CD14-positive monocyte (primary cell): Measurements from ENCODE around the gene IPO11. TPM values are rescaled to one million over a fixed set of nuclear protein-coding genes. Genes with fewer than 3 reads are reported as not detected.

ENCODE experiments used
- DNase-seq, 3 donors: peaks; one replicate each; pipeline ENCODE4 v3.0.0-alpha.2; 2011 to 2022
- H2AFZ ChIP-seq: 2 replicates; pipeline ENCODE4 v1.6.0; 2012; ENCODE audit warnings: mild to moderate bottlenecking, low read depth, low read length, inconsistent platforms; ENCODE audit not compliant: insufficient read depth, poor library complexity, severe bottlenecking
- H3K27ac ChIP-seq, 2 donors: 1 replicate in 1 of 2; 2 replicates in 1 of 2; pipeline ENCODE4 v1.5.1; 2012 to 2013; ENCODE audit warnings: low read length in 2 of 2, control low read depth in 1 of 2, inconsistent platforms in 1 of 2, low read depth in 1 of 2, mild to moderate bottlenecking in 1 of 2
- H3K27me3 ChIP-seq, 2 donors: one replicate each; pipeline versions ENCODE4 v1.6.0 to v1.6.1; 2011 to 2013; ENCODE audit warnings: low read length in 2 of 2; ENCODE audit not compliant: control insufficient read depth in 2 of 2, insufficient read depth in 2 of 2
- H3K36me3 ChIP-seq, 2 donors: replicated peaks in 1 of 2; 1 replicate in 1 of 2; 2 replicates in 1 of 2; pipeline versions ENCODE4 v1.5.1 to v1.6.1; 2012 to 2013; ENCODE audit warnings: low read length in 2 of 2, control low read depth in 1 of 2, inconsistent platforms in 1 of 2, mild to moderate bottlenecking in 1 of 2; ENCODE audit not compliant: insufficient read depth in 2 of 2, control insufficient read depth in 1 of 2
- H3K4me1 ChIP-seq, 2 donors: 1 replicate in 1 of 2; 2 replicates in 1 of 2; pipeline versions ENCODE4 v1.5.1 to v1.6.1; 2012 to 2013; ENCODE audit warnings: low read length in 2 of 2, control low read depth in 1 of 2, inconsistent platforms in 1 of 2, mild to moderate bottlenecking in 1 of 2, moderate library complexity in 1 of 2; ENCODE audit not compliant: insufficient read depth in 2 of 2, control insufficient read depth in 1 of 2
- H3K4me2 ChIP-seq: replicated peaks from 2 replicates; pipeline ENCODE3; 2012; ENCODE audit warnings: low read length, moderate library complexity, mild to moderate bottlenecking; ENCODE audit not compliant: poor library complexity, severe bottlenecking; ENCODE audit errors: extremely low read depth
- H3K4me3 ChIP-seq, 3 experiments: fragments of 200-600 bp in 1 of 3; sonication (generic) in 1 of 3; replicated peaks in 1 of 3; 1 replicate in 2 of 3; 2 replicates in 1 of 3; pipeline ENCODE4 v1.5.1; 2011 to 2013; ENCODE audit warnings: low read length in 3 of 3, mild to moderate bottlenecking in 3 of 3, control low read depth in 2 of 3, low read depth in 2 of 3, inconsistent platforms in 1 of 3, moderate library complexity in 1 of 3
- H3K79me2 ChIP-seq: 2 replicates; pipeline ENCODE4 v1.6.0; 2012; ENCODE audit warnings: mild to moderate bottlenecking, control low read depth, inconsistent platforms, low read length, moderate library complexity; ENCODE audit not compliant: insufficient read depth
- H3K9ac ChIP-seq: 2 replicates; pipeline ENCODE4 v1.6.0; 2017; ENCODE audit warnings: low read length, mild to moderate bottlenecking; ENCODE audit not compliant: insufficient read depth, poor library complexity, severe bottlenecking
- H3K9me3 ChIP-seq, 2 donors: replicated peaks in 1 of 2; 1 replicate in 1 of 2; 2 replicates in 1 of 2; pipeline versions ENCODE4 v1.5.1 to v1.6.1; 2012 to 2013; ENCODE audit warnings: low read length in 2 of 2, control low read depth in 1 of 2; ENCODE audit not compliant: control insufficient read depth in 1 of 2, insufficient read depth in 1 of 2
- H4K20me1 ChIP-seq: 2 replicates; pipeline ENCODE4 v1.6.0; 2012; ENCODE audit warnings: mild to moderate bottlenecking, low read length, control low read depth, moderate library complexity; ENCODE audit not compliant: insufficient read depth
- H3K27ac Mint-ChIP-seq, 7 donors: one replicate each; pipeline ENCODE4 v1.8.0; 2020; ENCODE audit warnings: mild to moderate bottlenecking in 7 of 7, mixed read lengths in 7 of 7, moderate library complexity in 6 of 7, inconsistent platforms in 2 of 7
- H3K27me3 Mint-ChIP-seq, 3 donors: one replicate each; pipeline ENCODE4 v1.8.0; 2021 to 2022; ENCODE audit warnings: low read depth in 3 of 3, mild to moderate bottlenecking in 3 of 3, mixed read lengths in 3 of 3, moderate library complexity in 3 of 3, inconsistent platforms in 1 of 3
- H3K36me3 Mint-ChIP-seq, 2 donors: one replicate each; pipeline ENCODE4 v1.8.0; 2020; ENCODE audit warnings: mixed read lengths in 2 of 2, inconsistent platforms in 1 of 2, mild to moderate bottlenecking in 1 of 2
- H3K4me1 Mint-ChIP-seq: one replicate; pipeline ENCODE4 v1.8.0; 2020; ENCODE audit warnings: mild to moderate bottlenecking, mixed read lengths
- H3K4me3 Mint-ChIP-seq, 2 donors: one replicate each; pipeline ENCODE4 v1.8.0; 2020; ENCODE audit warnings: mild to moderate bottlenecking in 2 of 2, mixed read lengths in 2 of 2, moderate library complexity in 1 of 2
- H3K9me3 Mint-ChIP-seq, 7 donors: one replicate each; pipeline ENCODE4 v1.8.0; 2020 to 2022; ENCODE audit warnings: mixed read lengths in 7 of 7, mild to moderate bottlenecking in 6 of 7, moderate library complexity in 6 of 7, inconsistent platforms in 2 of 7
- WGBS: methylation state at CpG from one replicate; pipeline ENCODE4 v1.1.5; 2013; ENCODE audit warnings: missing lambda C conversion rate; ENCODE audit not compliant: insufficient coverage; 5-methylcytosine and 5-hydroxymethylcytosine counted together
- intact Hi-C, 2 donors: fragments of 100-400 bp; cut with micrococcal nuclease; formaldehyde crosslinking; loops; one replicate each; pipeline versions ENCODE4 v1.15.0 to v1.15.1; 2023
- polyA plus RNA-seq, 3 donors: library from polyadenylated mRNA; depleted of rRNA in 1 of 3; unstranded in 2 of 3; stranded (reverse) in 1 of 3; fragments of 300-500 nt in 2 of 3; fragments of >200 nt in 1 of 3; fragmentation: Illumina TruSeq in 2 of 3; gene quantifications; 1 replicate in 2 of 3; 2 replicates in 1 of 3; pipeline ENCODE4 v1.2.3, GENCODE V29; 2012 to 2021
- TF ChIP-seq, protein P1 (sequence below): fragments of 200-600 bp; IDR thresholded peaks from one replicate; pipeline ENCODE4 v1.8.0; 2022; ENCODE audit warnings: antibody characterized with exemption, mild to moderate bottlenecking

The IPO11 gene
- polyA plus RNA-seq, 3 donors: 4.4 to 5.5 (median 5.3) TPM

DNA sequence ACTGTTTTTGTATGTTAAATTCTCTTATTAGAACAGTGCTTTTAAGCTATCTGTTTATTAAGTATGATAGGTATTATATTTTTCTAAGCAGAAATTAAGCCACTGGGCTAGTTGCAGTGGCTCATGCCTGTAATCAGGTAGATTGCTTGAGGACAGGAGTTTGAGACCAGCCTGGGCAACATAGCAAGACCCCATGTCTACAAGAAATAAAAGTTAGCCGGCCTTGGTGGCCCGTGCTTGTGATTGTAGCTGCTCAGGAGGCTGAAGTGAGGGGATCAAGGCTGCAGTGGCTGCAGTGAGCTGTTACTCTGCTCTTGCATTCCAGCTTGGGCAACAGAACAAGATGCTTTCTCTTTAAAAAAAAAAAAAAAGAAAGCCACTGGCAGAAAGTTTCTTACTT is 121.0 kb downstream of the IPO11 start:
- Mint-ChIP-seq H3K36me3 (peaks cover 25 to 29% of the 10 kb centered on the region in 2 donors), H3K27me3 (no peaks in the 10 kb centered on the region), H3K4me1 (peaks cover 7% of the 10 kb centered on the region), H3K9me3 (peaks cover 0 to 3% (median 1%) of the 10 kb centered on the region in 7 donors), H3K4me3 (no peak overlapping the region), H3K27ac (peak overlapping the region in 1 of 7 donors; percentile 11)
- Histone ChIP-seq H3K4me2 (no peak overlapping the region), H3K9me3 (no peaks in the 10 kb centered on the region), H4K20me1 (no peaks in the 10 kb centered on the region), H3K4me1 (no peaks in the 10 kb centered on the region), H3K9ac (no peak overlapping the region), H3K27me3 (no peaks in the 10 kb centered on the region), H3K79me2 (no peaks in the 10 kb centered on the region), H3K27ac (no peak overlapping the region), H3K4me3 (no peak overlapping the region), H2AFZ (no peak overlapping the region), H3K36me3 (peaks cover 9 to 25% of the 10 kb centered on the region in 2 donors)
- TF ChIP-seq, protein P1, sequence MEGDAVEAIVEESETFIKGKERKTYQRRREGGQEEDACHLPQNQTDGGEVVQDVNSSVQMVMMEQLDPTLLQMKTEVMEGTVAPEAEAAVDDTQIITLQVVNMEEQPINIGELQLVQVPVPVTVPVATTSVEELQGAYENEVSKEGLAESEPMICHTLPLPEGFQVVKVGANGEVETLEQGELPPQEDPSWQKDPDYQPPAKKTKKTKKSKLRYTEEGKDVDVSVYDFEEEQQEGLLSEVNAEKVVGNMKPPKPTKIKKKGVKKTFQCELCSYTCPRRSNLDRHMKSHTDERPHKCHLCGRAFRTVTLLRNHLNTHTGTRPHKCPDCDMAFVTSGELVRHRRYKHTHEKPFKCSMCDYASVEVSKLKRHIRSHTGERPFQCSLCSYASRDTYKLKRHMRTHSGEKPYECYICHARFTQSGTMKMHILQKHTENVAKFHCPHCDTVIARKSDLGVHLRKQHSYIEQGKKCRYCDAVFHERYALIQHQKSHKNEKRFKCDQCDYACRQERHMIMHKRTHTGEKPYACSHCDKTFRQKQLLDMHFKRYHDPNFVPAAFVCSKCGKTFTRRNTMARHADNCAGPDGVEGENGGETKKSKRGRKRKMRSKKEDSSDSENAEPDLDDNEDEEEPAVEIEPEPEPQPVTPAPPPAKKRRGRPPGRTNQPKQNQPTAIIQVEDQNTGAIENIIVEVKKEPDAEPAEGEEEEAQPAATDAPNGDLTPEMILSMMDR: no peak
- no peak for DNase-seq
- WGBS: no CpG with 5 or more reads among the region's 2 CpGs
- intact Hi-C loops: no loop called here

DNA sequence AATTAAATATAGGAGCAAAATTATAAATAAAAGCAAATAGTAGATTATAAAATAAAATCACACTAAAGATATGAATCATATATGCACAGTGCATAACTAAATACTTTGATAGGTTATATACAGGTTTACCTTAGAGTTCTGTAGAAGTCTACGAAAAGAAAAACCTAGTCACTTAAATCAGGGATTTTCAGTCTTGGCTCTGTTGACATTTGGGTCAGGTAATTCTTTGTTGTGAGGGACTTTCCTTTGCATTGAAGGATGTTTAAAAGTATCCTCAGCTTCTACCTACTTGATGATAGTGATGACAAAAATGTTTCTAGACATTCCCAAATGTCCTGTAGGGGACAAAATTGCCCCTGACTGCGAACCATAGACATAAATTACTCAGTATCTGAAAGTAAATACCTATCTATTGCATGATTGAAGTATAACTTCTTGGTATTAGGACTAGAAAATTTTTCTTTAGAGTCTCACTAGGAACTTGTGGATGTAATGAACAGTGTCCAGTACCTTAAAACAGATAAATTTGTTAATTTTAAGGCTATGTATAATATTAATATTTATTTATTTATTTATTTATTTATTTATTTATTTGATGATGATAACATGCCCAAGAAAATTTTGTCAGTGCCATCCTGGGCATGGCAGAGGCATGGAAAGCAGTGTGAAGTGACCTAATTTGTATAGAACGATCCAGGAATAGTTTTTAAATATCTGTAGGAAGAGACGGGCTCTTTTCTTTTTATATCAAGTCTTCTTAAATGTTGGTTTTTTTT is 122.1 kb downstream of the IPO11 start:
- peaks cover 22 to 27% of the 10 kb centered on the region in 2 donors for H3K36me3 Mint-ChIP-seq
- no CpG with 5 or more reads among the region's 4 CpGs for WGBS
- Histone ChIP-seq H3K27me3 (no peaks in the 10 kb centered on the region), H3K4me2 (no peak overlapping the region), H3K9ac (no peak overlapping the region), H3K4me3 (no peak overlapping the region), H3K79me2 (no peaks in the 10 kb centered on the region), H3K27ac (no peak overlapping the region), H3K36me3 (peaks cover 9 to 25% of the 10 kb centered on the region in 2 donors), H2AFZ (no peak overlapping the region), H3K4me1 (no peaks in the 10 kb centered on the region), H3K9me3 (no peaks in the 10 kb centered on the region), H4K20me1 (no peaks in the 10 kb centered on the region)
- DNase-seq: no peak
- intact Hi-C loops: no loop called here
- H3K9me3 Mint-ChIP-seq: peaks cover 0 to 3% (median 1%) of the 10 kb centered on the region in 7 donors
- no peak overlapping the region for H3K27ac Mint-ChIP-seq
- TF ChIP-seq, protein P1: no peak
- H3K4me1 Mint-ChIP-seq: peaks cover 11% of the 10 kb centered on the region
- H3K27me3 Mint-ChIP-seq: no peaks in the 10 kb centered on the region
- no peak overlapping the region for H3K4me3 Mint-ChIP-seq
